ENCODE results near the gene PRDX1. TPM values are rescaled to one million over a fixed set of nuclear protein-coding genes. Genes with fewer than 3 reads are reported as not detected.
"Not testable (repeated sequence)": the region's sequence is repeated elsewhere in the genome, so short reads cannot be mapped to it uniquely, and the experiment has no call there.

The PRDX1 gene
- total RNA-seq, 1 experiment from 2014 or later: 967 TPM

DNA sequence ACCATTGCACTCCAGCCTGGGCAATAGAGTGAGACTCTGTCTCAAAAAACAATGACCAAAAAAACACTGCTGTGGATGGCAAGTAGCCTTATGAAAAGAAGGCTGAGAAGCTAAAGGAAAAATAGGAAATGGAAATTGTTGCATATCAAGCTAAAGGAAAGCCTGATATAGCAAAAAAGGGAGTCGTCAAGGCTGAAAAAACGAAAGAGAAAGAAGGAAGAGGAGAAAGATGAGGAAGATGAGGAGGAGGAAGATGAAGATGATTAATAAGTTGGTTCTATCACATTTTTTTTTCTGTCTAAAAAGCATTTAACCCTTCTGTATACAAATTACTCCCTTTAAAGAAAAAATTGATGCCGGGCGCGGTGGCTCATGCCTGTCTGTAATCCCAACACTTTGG lies 10.2 kb upstream of the PRDX1 start:
- Histone ChIP-seq H3K27me3 (ENCODE audit: low read length) (no peaks in the 10 kb centered on the region), H3F3A (ENCODE audit: low read length, unreplicated experiment) (no peaks in the 10 kb centered on the region), H3K9me2 (replicated peaks; ENCODE audit: low read length) (no peaks in the 10 kb centered on the region), H3K27ac (ENCODE audit: low read length) (no peak overlapping the region), H3K36me3 (ENCODE audit: low read depth, low read length) (no peaks in the 10 kb centered on the region), H4K20me1 (ENCODE audit: low read length) (no peaks in the 10 kb centered on the region), H3K9ac (ENCODE audit: low read length) (no peak overlapping the region), H3K79me2 (ENCODE audit: low read length) (no peaks in the 10 kb centered on the region), H3K4me2 (ENCODE audit: low read length) (no peak overlapping the region), H3K4me1 (ENCODE audit: insufficient read depth, low read length) (peaks cover 14% of the 10 kb centered on the region), H3K4me3 (ENCODE audit: low read length) (no peak overlapping the region), H3K9me3 (ENCODE audit: low read length) (no peaks in the 10 kb centered on the region), H2AFZ (ENCODE audit: low read length) (no peak overlapping the region)
- CTCF ChIA-PET: no interaction called here
- POLR2A ChIA-PET (ENCODE audit: unreplicated experiment): interaction anchor here (0.6 kb wide), 1 partner anchor 51 kb away, joined by 4 read pairs; no protein-coding TSS in a partner anchor
- no peak for ATAC-seq
- no peak for TF ChIP-seq EZH2phosphoT487 (IDR thresholded peaks at IDR 0.05; ENCODE audit: borderline replicate concordance, low read length)
- no peak for TF ChIP-seq EZH2 (IDR thresholded peaks at IDR 0.05; ENCODE audit: low read length, unreplicated experiment)
- TF ChIP-seq, protein P1, sequence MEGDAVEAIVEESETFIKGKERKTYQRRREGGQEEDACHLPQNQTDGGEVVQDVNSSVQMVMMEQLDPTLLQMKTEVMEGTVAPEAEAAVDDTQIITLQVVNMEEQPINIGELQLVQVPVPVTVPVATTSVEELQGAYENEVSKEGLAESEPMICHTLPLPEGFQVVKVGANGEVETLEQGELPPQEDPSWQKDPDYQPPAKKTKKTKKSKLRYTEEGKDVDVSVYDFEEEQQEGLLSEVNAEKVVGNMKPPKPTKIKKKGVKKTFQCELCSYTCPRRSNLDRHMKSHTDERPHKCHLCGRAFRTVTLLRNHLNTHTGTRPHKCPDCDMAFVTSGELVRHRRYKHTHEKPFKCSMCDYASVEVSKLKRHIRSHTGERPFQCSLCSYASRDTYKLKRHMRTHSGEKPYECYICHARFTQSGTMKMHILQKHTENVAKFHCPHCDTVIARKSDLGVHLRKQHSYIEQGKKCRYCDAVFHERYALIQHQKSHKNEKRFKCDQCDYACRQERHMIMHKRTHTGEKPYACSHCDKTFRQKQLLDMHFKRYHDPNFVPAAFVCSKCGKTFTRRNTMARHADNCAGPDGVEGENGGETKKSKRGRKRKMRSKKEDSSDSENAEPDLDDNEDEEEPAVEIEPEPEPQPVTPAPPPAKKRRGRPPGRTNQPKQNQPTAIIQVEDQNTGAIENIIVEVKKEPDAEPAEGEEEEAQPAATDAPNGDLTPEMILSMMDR (conservative IDR thresholded peaks at IDR 0.05; ENCODE audit: low read depth, low read length): no peak
- intact Hi-C loops (cut with micrococcal nuclease): no loop called here
- no TSS peak for BruUV-seq (replicated peaks)
- DNase-seq: no peak

DNA sequence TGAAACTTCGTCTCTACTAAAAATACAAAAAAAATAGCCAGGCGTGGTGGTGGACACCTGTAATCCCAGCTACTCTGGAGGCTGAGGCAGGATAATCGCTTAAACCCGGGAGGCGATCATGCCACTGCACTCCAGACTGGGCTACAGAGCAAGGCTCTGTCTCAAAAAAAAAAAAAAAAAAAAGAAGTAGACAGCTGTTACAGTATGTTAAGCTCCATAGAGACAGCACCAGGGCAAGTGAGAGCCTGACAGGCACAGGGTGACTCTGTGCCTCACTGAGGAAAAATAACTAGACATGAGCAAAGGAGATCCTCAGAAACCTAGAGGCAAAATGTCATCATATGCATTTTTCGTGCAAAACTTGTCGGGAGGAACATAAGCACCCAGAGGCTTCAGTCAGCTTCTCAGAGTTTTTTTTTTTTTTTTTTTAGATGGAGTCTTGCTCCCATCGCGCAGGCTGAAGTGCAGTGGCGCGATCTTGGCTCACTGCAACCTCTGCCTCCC lies 9.0 kb upstream of the PRDX1 start:
- no peak overlapping the region for H3K27ac ChIP-seq (ENCODE audit: low read length)
- intact Hi-C loops (cut with micrococcal nuclease): no loop called here
- H3F3A ChIP-seq (ENCODE audit: low read length, unreplicated experiment): no peaks in the 10 kb centered on the region
- H3K36me3 ChIP-seq (ENCODE audit: low read depth, low read length): no peaks in the 10 kb centered on the region
- CTCF ChIA-PET: no interaction called here
- POLR2A ChIA-PET (ENCODE audit: unreplicated experiment): interaction anchor here (0.6 kb wide), 1 partner anchor 55 kb away, joined by 5 read pairs; no protein-coding TSS in a partner anchor
- H3K9ac ChIP-seq (ENCODE audit: low read length): no peak overlapping the region
- no peak for TF ChIP-seq EZH2phosphoT487 (IDR thresholded peaks at IDR 0.05; ENCODE audit: borderline replicate concordance, low read length)
- BruUV-seq (replicated peaks): no TSS peak
- H3K4me1 ChIP-seq (ENCODE audit: insufficient read depth, low read length): peaks cover 8% of the 10 kb centered on the region
- no peak overlapping the region for H2AFZ ChIP-seq (ENCODE audit: low read length)
- H3K79me2 ChIP-seq (ENCODE audit: low read length): no peaks in the 10 kb centered on the region
- H4K20me1 ChIP-seq (ENCODE audit: low read length): no peaks in the 10 kb centered on the region
- no peaks in the 10 kb centered on the region for H3K27me3 ChIP-seq (ENCODE audit: low read length)
- H3K9me2 ChIP-seq (replicated peaks; ENCODE audit: low read length): no peaks in the 10 kb centered on the region
- no peak overlapping the region for H3K4me2 ChIP-seq (ENCODE audit: low read length)
- ATAC-seq: no peak
- no peak overlapping the region for H3K4me3 ChIP-seq (ENCODE audit: low read length)
- DNase-seq: no peak
- H3K9me3 ChIP-seq (ENCODE audit: low read length): no peaks in the 10 kb centered on the region

DNA sequence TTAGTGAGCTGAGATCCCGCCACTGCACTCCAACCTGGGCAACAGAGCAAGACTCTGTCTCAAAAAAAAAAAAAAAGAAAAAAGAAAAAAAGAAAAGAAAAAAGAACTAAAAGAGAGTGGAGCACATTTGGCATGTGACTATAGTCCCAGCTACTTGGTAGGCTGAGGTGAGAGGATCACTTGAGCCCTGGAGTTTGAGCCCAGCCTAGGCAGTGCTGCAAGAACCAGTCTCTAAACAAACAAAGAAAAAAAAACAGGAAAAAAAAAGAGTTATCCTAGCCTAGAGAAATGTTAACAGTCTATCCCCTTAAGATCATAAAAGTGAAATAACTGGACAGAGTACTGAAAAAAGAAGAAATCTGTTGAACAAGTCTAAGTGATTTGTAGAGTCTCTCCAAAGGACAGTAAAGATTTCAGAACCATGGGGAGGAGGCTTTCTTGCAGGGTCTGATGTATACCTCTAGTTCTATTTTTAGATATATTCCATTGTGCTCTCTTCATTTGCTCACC lies 4.5 kb upstream of the PRDX1 start:
- CTCF ChIA-PET: no interaction called here
- peak; percentile 32 for DNase-seq

DNA sequence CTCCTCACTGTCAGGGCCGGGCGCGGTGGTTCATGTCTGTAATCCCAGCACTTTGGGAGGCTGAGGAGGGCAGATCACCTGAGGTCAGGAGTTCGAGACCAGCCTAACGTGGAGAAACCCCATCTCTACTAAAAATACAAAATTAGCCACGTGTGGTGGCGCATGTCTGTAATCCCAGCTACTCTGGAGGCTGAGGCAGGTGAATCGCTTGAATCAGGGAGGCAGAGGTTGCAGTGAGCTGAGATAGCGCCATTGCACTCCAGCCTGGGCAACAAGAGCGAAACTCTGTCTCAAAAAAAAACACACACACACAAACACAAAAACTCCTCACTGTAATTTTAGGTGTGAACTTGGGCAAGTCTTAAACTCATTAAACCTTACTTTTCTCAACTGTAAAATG lies 2.3 kb upstream of the PRDX1 start:
- BruUV-seq (replicated peaks); H3K9me2 ChIP-seq (replicated peaks; ENCODE audit: low read length); H3F3A ChIP-seq (ENCODE audit: low read length, unreplicated experiment); intact Hi-C loops (cut with micrococcal nuclease); H3K9me3 ChIP-seq (ENCODE audit: low read length); H3K4me2 ChIP-seq (ENCODE audit: low read length); H3K27me3 ChIP-seq (ENCODE audit: low read length); H3K27ac ChIP-seq (ENCODE audit: low read length); ATAC-seq; H3K9ac ChIP-seq (ENCODE audit: low read length); H3K4me3 ChIP-seq (ENCODE audit: low read length); CTCF ChIA-PET; H3K36me3 ChIP-seq (ENCODE audit: low read depth, low read length); H2AFZ ChIP-seq (ENCODE audit: low read length); DNase-seq: not testable (repeated sequence)
- H3K4me1 ChIP-seq (ENCODE audit: insufficient read depth, low read length): peaks cover 40% of the 10 kb centered on the region
- peaks cover 24% of the 10 kb centered on the region for H4K20me1 ChIP-seq (ENCODE audit: low read length)
- POLR2A ChIA-PET (ENCODE audit: unreplicated experiment): interaction anchor here (0.6 kb wide), 1 partner anchor 571 kb away, joined by 3 read pairs; no protein-coding TSS in a partner anchor
- peaks cover 31% of the 10 kb centered on the region for H3K79me2 ChIP-seq (ENCODE audit: low read length)

More for the DNA sequence above, 4.5 kb upstream of the PRDX1 start:
- H4K20me1 ChIP-seq (ENCODE audit: low read length): peaks cover 4% of the 10 kb centered on the region
- H3K27ac ChIP-seq (ENCODE audit: low read length): no peak overlapping the region
- H3K9me2 ChIP-seq (replicated peaks; ENCODE audit: low read length): no peaks in the 10 kb centered on the region
- no peaks in the 10 kb centered on the region for H3K9me3 ChIP-seq (ENCODE audit: low read length)
- H3K4me1 ChIP-seq (ENCODE audit: insufficient read depth, low read length): peaks cover 33% of the 10 kb centered on the region
- H3K79me2 ChIP-seq (ENCODE audit: low read length): peaks cover 9% of the 10 kb centered on the region
- ATAC-seq: no peak
- H3K36me3 ChIP-seq (ENCODE audit: low read depth, low read length): no peaks in the 10 kb centered on the region
- no TSS peak for BruUV-seq (replicated peaks)
- no peak overlapping the region for H3K9ac ChIP-seq (ENCODE audit: low read length)
- no peak overlapping the region for H2AFZ ChIP-seq (ENCODE audit: low read length)
- no peak overlapping the region for H3K4me2 ChIP-seq (ENCODE audit: low read length)
- H3K27me3 ChIP-seq (ENCODE audit: low read length): no peaks in the 10 kb centered on the region
- TF ChIP-seq EZH2 (IDR thresholded peaks at IDR 0.05; ENCODE audit: low read length, unreplicated experiment): no peak
- intact Hi-C loops (cut with micrococcal nuclease): no loop called here
- H3K4me3 ChIP-seq (ENCODE audit: low read length): no peak overlapping the region
- no peaks in the 10 kb centered on the region for H3F3A ChIP-seq (ENCODE audit: low read length, unreplicated experiment)
- POLR2A ChIA-PET (ENCODE audit: unreplicated experiment): interaction anchor here (1.7 kb wide), 1 partner anchor 25 kb away, joined by 14 read pairs; the partner anchor contains the start of gene AKR1A1

DNA sequence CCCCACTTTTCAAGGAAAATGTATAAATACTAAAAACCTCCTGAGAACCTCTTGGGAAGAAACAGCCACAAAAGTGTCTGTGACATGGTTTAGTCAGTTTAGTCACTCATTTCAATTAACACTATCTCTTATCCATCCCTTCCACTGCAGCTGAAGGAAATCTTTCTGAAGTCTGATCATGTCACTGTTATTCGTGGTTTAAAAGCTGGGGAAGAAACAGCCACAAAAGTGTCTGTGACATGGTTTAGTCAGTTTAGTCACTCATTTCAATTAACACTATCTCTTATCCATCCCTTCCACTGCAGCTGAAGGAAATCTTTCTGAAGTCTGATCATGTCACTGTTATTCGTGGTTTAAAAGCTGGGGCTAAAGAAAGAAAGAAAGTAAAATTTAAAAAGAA lies 1.8 kb upstream of the PRDX1 start:
- H3K9me2 ChIP-seq (replicated peaks; ENCODE audit: low read length); H3F3A ChIP-seq (ENCODE audit: low read length, unreplicated experiment); H3K9me3 ChIP-seq (ENCODE audit: low read length); intact Hi-C loops (cut with micrococcal nuclease); ATAC-seq; H3K4me3 ChIP-seq (ENCODE audit: low read length); BruUV-seq (replicated peaks); H3K36me3 ChIP-seq (ENCODE audit: low read depth, low read length); H3K9ac ChIP-seq (ENCODE audit: low read length); DNase-seq; H3K27me3 ChIP-seq (ENCODE audit: low read length); CTCF ChIA-PET: not testable (repeated sequence)
- Histone ChIP-seq H3K4me1 (ENCODE audit: insufficient read depth, low read length) (peaks cover 44% of the 10 kb centered on the region), H2AFZ (ENCODE audit: low read length) (peak overlapping the region; percentile 70; the same call in 1 of the 2 replicates), H3K27ac (ENCODE audit: low read length) (peak overlapping the region; percentile 98), H3K4me2 (ENCODE audit: low read length) (peak overlapping the region; percentile 93), H3K79me2 (ENCODE audit: low read length) (peaks cover 36% of the 10 kb centered on the region), H4K20me1 (ENCODE audit: low read length) (peaks cover 28% of the 10 kb centered on the region)
- POLR2A ChIA-PET (ENCODE audit: unreplicated experiment): interaction anchor here (0.6 kb wide), 1 partner anchor 570 kb away, joined by 3 read pairs; no protein-coding TSS in a partner anchor
